ENCODE data around the gene RPL18A. TPM values are rescaled to one million over a fixed set of nuclear protein-coding genes. Genes with fewer than 3 reads are reported as not detected.

RPL18A gene
- total RNA-seq, 1 experiment from 2014 or later, result 953 TPM

- peak; percentile 55 for DNase-seq (ENCODE audit: low spot score)
Measured at GRCh38 chr19:17841810-17842662, 17.7 kb upstream of the RPL18A start.

- no peak for DNase-seq (ENCODE audit: low spot score)
Measured at GRCh38 chr19:17842663-17843291, 16.9 kb upstream of the RPL18A start.

GRCh38 chr19:17843292-17843827 lies 16.4 kb upstream of the RPL18A start:
- no peak for DNase-seq (ENCODE audit: low spot score)

GRCh38 chr19:17843908-17844490 lies 15.7 kb upstream of the RPL18A start:
- DNase-seq (ENCODE audit: low spot score), result no peak

GRCh38 chr19:17846146-17846545 lies 13.6 kb upstream of the RPL18A start:
- no peak for DNase-seq (ENCODE audit: low spot score)

GRCh38 chr19:17847538-17848366 lies 12.0 kb upstream of the RPL18A start, which contains the start of gene JAK3:
Gene JAK3 (minus strand): TSS chr19:17847982. CDS start chr19:17844417, 3,565 bp downstream.
- DNase-seq (ENCODE audit: low spot score), result no peak

GRCh38 chr19:17848595-17849292 lies 11.0 kb upstream of the RPL18A start:
- DNase-seq (ENCODE audit: low spot score), result no peak

- DNase-seq (ENCODE audit: low spot score), result no peak
Measured at GRCh38 chr19:17854061-17854460, 5.6 kb upstream of the RPL18A start.

GRCh38 chr19:17855280-17856152 lies 4.2 kb upstream of the RPL18A start:
- DNase-seq (ENCODE audit: low spot score), result peak; percentile 64

GRCh38 chr19:17860331-17860992 lies 752 bp downstream of the RPL18A start:
- no peak for DNase-seq (ENCODE audit: low spot score)

- DNase-seq (ENCODE audit: low spot score), result no peak
Measured at GRCh38 chr19:17860993-17861360, 1.3 kb downstream of the RPL18A start.

- DNase-seq (ENCODE audit: low spot score), result no peak
Measured at GRCh38 chr19:17861542-17862402, 2.1 kb downstream of the RPL18A start.

GRCh38 chr19:17862711-17863519 lies 3.2 kb downstream of the RPL18A start:
- DNase-seq (ENCODE audit: low spot score), result no peak

GRCh38 chr19:17863520-17864182 lies 3.9 kb downstream of the RPL18A start:
- no peak for DNase-seq (ENCODE audit: low spot score)

GRCh38 chr19:17865364-17866311 lies 5.9 kb downstream of the RPL18A start:
- DNase-seq (ENCODE audit: low spot score), result no peak

Data from A172 (cell line).